GM10266 (cell line): Measurements from ENCODE around the gene B9D1.
A peak's percentile ranks its signal among the peaks of the same experiment; 100 is the strongest.

ENCODE experiments used
- DNase-seq: peaks from one replicate; pipeline ENCODE4 v3.0.0; 2012; ENCODE audit errors: extremely low spot score
- CTCF ChIP-seq: IDR thresholded peaks from 2 replicates; pipeline ENCODE4 v1.5.1; 2012; ENCODE audit warnings: mild to moderate bottlenecking, low read depth; ENCODE audit not compliant: control insufficient read depth, insufficient read depth; ENCODE audit errors: missing control alignments

The B9D1 gene

DNA sequence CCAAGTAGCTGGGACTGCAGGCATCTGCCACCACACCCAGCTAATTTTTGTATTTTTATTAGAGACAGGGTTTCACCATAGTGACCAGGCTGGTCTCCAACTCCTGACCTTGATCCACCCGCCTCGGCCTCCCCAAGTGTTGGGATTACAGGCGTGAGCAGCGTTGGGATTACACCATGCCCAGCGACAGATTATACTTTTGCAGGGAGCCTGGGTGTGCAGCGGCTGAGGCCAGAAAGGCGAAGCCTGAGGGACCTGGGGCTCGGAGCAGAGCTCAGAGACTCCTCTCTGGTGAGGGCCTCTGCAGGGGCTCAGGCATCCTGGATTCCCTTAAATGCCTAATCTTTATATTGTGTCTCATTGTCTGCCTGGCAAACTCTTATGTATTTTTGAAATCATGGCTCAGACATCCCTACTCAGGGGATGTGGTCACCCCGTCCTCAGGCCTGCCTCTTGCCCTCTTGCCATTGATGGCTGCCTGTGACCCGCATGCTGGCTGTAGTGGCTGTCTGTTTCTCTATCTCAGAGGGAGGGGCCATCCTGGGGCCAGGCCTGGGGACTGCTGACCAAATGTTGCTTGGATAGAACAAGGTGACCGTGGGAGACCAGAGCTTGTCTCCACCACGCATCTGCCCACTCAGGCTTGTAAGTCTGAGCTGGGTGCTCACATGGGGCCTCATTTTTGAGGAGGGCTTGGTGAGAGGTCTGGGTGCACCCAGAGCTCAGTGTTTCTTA lies 42.6 kb downstream of the B9D1 start:
- no peak for DNase-seq
- TF ChIP-seq CTCF, result no peak

GRCh38 chr17:19318611-19319010 lies 43.9 kb downstream of the B9D1 start:
- no peak for DNase-seq
- TF ChIP-seq CTCF, result no peak

DNA sequence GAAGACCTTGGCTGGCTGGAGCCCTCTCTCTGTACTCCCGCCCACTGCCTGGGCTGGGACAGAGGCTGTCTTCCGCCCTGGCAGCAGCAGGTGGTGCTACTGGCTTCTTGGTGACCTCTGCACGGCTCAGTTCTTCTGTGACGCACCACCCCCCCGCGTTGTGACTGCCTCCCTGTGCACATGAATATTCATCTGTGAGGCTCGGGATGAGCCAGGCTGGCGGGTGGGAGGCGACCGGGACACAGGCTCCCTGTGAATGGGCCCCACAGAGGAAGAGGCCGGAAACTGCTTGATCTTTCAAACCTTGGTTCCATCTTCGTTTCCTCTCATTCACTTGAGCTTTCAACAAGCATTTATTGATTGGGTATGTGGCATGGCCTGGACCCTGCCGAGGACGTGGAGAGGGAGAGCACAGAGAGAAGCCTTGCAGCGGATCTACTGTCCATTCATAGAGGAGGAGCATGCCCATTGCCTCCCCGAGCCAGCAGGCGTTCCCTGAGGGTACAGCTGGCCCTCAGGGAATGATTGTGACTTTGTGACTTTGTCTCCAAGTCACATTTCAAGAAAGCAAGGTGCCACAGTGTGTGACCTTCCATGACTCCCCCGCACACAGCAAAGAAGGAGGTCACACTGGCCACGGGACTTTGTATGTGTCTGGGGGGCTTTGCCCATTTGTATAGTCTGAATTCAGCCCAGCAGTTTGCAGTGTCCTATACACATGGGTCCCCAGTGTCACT lies 45.0 kb downstream of the B9D1 start:
- peak; percentile 53 for TF ChIP-seq CTCF
- DNase-seq, result peak; percentile 47

GRCh38 chr17:19316761-19317358 lies 45.7 kb downstream of the B9D1 start:
- no peak for TF ChIP-seq CTCF
- DNase-seq, result no peak

DNA sequence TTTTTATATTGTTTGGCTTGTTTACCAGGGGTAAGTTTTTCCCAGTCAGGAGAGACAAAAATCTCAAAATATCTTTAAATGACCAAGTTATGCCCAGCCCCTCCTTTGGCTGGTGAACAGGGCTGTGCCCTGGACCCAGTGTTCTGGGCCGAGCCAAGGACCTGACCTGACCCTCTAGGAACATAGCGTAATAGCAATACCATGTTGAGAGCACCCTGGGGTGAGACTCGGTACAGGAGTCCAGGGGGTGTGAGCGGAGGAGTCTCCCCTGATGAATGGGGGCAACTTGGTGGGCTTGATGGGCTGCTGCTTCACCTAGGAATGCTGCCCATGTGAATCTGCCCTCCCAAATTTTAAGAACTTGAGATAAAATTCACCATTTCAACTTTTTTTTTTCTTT lies 47.4 kb downstream of the B9D1 start:
- TF ChIP-seq CTCF, result no peak
- no peak for DNase-seq

DNA sequence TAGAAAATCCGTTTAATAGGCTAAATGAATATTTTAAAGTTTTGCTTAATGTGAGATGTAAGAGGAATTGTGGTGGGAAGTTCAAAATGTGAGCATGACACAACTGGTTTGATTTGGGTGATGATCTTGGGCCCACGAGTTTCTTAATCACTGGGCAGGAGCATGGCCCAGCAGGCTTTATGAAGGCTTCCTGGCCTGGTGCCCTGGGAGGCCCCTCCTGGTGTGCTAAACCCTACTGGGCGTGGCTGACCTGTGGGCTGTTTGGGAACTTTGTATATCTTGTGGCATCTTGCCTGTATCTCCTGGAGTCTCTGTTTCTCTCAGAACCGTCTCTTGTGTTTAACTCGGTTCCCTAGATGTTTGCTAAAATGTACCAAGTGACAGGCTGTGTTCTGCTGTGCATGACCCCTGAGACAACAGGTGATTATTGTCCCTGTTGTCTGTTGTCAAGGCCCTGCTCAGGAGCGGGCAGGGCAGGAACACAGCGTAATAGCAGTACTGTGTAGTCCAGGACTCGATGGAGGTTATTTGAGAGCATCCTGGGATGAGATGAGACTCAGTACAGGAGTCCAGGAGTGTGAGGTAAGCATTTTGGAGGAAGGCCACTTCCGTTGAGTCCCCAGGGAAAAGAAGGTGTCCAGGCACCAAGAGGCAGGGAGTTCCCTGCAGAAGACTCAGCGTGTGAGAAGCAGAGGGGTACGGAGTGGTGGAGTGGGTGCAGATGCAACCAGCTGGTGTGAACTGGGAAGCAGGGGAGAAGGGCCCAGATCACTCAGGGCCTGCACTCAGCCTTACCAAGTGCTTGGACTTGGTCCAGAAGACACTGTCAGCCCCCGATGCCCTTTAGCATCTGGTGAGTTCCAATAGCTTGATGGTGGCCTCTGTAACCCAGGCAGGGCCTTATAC lies 48.5 kb downstream of the B9D1 start:
- no peak for DNase-seq
- TF ChIP-seq CTCF, result no peak
